ENCODE data around the gene GCFC2. TPM values are rescaled to one million over a fixed set of nuclear protein-coding genes. Genes with fewer than 3 reads are reported as not detected.
A peak's percentile ranks its signal among the peaks of the same experiment; 100 is the strongest.
"Not testable (repeated sequence)": the region's sequence is repeated elsewhere in the genome, so short reads cannot be mapped to it uniquely, and the experiment has no call there.

Gene GCFC2
- total and polyA plus RNA-seq, 12 donors, result 7.7 to 23.0 (median 12.8) TPM

- intact Hi-C loops (cut with DNase I), result no loop called here
- TF ChIP-seq, protein P1, sequence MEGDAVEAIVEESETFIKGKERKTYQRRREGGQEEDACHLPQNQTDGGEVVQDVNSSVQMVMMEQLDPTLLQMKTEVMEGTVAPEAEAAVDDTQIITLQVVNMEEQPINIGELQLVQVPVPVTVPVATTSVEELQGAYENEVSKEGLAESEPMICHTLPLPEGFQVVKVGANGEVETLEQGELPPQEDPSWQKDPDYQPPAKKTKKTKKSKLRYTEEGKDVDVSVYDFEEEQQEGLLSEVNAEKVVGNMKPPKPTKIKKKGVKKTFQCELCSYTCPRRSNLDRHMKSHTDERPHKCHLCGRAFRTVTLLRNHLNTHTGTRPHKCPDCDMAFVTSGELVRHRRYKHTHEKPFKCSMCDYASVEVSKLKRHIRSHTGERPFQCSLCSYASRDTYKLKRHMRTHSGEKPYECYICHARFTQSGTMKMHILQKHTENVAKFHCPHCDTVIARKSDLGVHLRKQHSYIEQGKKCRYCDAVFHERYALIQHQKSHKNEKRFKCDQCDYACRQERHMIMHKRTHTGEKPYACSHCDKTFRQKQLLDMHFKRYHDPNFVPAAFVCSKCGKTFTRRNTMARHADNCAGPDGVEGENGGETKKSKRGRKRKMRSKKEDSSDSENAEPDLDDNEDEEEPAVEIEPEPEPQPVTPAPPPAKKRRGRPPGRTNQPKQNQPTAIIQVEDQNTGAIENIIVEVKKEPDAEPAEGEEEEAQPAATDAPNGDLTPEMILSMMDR (IDR thresholded peaks at IDR 0.05), result no peak
- peak in 1 of 8 donors; percentile 51 for ATAC-seq
- DNase-seq, result no peak
- peaks cover 0 to 23% (median 4%) of the 10 kb centered on the region in 9 donors for H3K4me1 ChIP-seq
- 86 to 91% methylated on average over 1 of the region's 1 CpG for WGBS, 2 donors
- no peaks in the 10 kb centered on the region for H3K9me3 ChIP-seq
- no peaks in the 10 kb centered on the region for H3K27me3 ChIP-seq
- H3K4me3 ChIP-seq, result no peak overlapping the region
- H3K27ac ChIP-seq, result no peak overlapping the region
- peaks cover 0 to 61% (median 10%) of the 10 kb centered on the region in 9 donors for H3K36me3 ChIP-seq
Observed at GRCh38 chr2:75680402-75680801, 30.3 kb downstream of the GCFC2 start.

- no peak overlapping the region for H3K4me3 ChIP-seq
- DNase-seq, result no peak
- peaks cover 0 to 23% (median 4%) of the 10 kb centered on the region in 9 donors for H3K4me1 ChIP-seq
- no peaks in the 10 kb centered on the region for H3K27me3 ChIP-seq
- peaks cover 0 to 54% (median 10%) of the 10 kb centered on the region in 9 donors for H3K36me3 ChIP-seq
- no peaks in the 10 kb centered on the region for H3K9me3 ChIP-seq
- 66 to 76% methylated on average over 1 of the region's 1 CpG for WGBS, 2 donors
- TF ChIP-seq, protein P1 (IDR thresholded peaks at IDR 0.05), result no peak
- no peak for ATAC-seq
- H3K27ac ChIP-seq, result no peak overlapping the region
- intact Hi-C loops (cut with DNase I), result loop anchor here in 2 of 10 donors (5.0 kb wide), 1 partner anchor 37 kb away; no protein-coding TSS in a partner anchor
Observed at GRCh38 chr2:75679556-75679955, 31.2 kb downstream of the GCFC2 start.

- Histone ChIP-seq H3K4me1 (peaks cover 0 to 23% (median 4%) of the 10 kb centered on the region in 9 donors), H3K27me3 (no peaks in the 10 kb centered on the region), H3K4me3 (no peak overlapping the region), H3K27ac (no peak overlapping the region), H3K36me3 (peaks cover 0 to 58% (median 9%) of the 10 kb centered on the region in 9 donors), H3K9me3 (no peaks in the 10 kb centered on the region)
- TF ChIP-seq, protein P1 (IDR thresholded peaks at IDR 0.05), result no peak
- ATAC-seq (no peak), DNase-seq (no peak)
- intact Hi-C loops (cut with DNase I), result loop anchor here in 5 of 10 donors (2.0 to 5.0 kb wide), 2 partner anchors 34 to 36 kb away; no protein-coding TSS in a partner anchor
- WGBS, 2 donors, result 87 to 93% methylated on average over 3 of the region's 3 CpGs
Observed at GRCh38 chr2:75676464-75676863, 34.3 kb downstream of the GCFC2 start.

DNA sequence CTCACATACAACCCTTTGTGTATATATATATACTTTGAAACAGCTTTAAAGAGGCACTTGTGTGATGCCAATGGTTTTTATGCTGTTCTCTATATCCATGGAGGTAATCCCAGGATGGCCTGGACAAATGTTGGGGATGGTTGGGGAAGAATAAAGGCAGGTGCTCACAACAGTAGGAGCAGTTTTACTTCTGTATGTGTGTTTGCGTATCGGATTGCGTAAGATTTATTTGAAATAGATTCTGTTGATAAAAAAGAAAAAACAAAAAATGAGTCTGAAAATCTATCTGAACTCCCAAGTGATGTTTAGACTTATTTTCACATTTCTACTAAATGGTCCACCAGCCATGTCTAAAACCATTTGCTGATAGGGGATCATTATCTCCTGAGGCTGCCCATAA, 34.8 kb downstream of the GCFC2 start:
- H3K4me1 ChIP-seq, result peaks cover 0 to 23% (median 4%) of the 10 kb centered on the region in 9 donors
- no peak overlapping the region for H3K4me3 ChIP-seq
- intact Hi-C loops (cut with DNase I), result loop anchor here in 5 of 10 donors (2.0 to 5.0 kb wide), 2 partner anchors 34 to 35 kb away; no protein-coding TSS in a partner anchor
- WGBS, 2 donors, result 95 to 100% methylated on average over 3 of the region's 3 CpGs
- H3K9me3 ChIP-seq, result no peaks in the 10 kb centered on the region
- DNase-seq (no peak), ATAC-seq (no peak)
- peaks cover 0 to 58% (median 12%) of the 10 kb centered on the region in 9 donors for H3K36me3 ChIP-seq
- H3K27me3 ChIP-seq, result no peaks in the 10 kb centered on the region
- H3K27ac ChIP-seq, result no peak overlapping the region
- TF ChIP-seq, protein P1 (IDR thresholded peaks at IDR 0.05), result no peak

DNA sequence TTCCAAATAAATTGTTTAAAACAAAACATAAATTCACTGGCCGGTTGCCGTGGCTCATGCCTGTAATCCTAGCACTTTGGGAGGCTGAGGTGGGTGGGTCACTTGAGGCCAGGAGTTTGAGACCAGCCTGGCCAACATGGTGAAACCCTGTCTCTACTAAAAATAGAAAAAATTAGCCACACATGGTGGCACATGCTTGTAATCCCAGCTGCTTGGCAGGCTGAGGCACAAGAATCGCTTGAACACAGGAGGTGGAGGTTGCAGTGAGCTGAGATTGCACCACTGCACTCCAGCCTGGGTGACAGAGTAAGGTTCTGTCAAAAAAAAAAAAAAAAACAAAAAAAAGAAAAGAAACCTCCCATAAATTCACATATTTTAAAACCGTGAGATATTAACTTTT, 35.3 kb downstream of the GCFC2 start:
- Histone ChIP-seq H3K4me1 (peaks cover 0 to 23% (median 4%) of the 10 kb centered on the region in 9 donors), H3K36me3 (peaks cover 0 to 58% (median 12%) of the 10 kb centered on the region in 9 donors)
- not testable (repeated sequence) for H3K27ac ChIP-seq, H3K27me3 ChIP-seq, H3K4me3 ChIP-seq, H3K9me3 ChIP-seq
- ATAC-seq (peak in 5 of 8 donors; percentile 18 to 74 (median 65)), DNase-seq (peak in 1 of 2 donors; percentile 12)
- intact Hi-C loops (cut with DNase I), result loop anchor here in 2 of 10 donors (5.0 kb wide), 1 partner anchor 33 kb away; no protein-coding TSS in a partner anchor
- WGBS, 2 donors, result 69 to 81% methylated on average over 4 of the region's 4 CpGs
